ENCODE data around the gene AGBL4. TPM values are rescaled to one million over a fixed set of nuclear protein-coding genes. Genes with fewer than 3 reads are reported as not detected.

AGBL4 gene
- total RNA-seq, 1 donor from 2014 or later, result 2.1 TPM

- Histone ChIP-seq H3K9me3 (no peaks in the 10 kb centered on the region), H3K4me1 (no peaks in the 10 kb centered on the region), H3K27me3 (ENCODE audit: low read depth) (no peaks in the 10 kb centered on the region), H3K36me3 (no peaks in the 10 kb centered on the region), H3K27ac (no peak overlapping the region), H3K4me3 (no peak overlapping the region)
- intact Hi-C loops (cut with DNase I), result no loop called here
- no peak for TF ChIP-seq CTCF (IDR thresholded peaks at IDR 0.05)
- DNase-seq (no peak), ATAC-seq (no peak)
Measured at GRCh38 chr1:49622877-49623276, 400.9 kb downstream of the AGBL4 start.

- no peaks in the 10 kb centered on the region for H3K4me1 ChIP-seq
- TF ChIP-seq CTCF (IDR thresholded peaks at IDR 0.05), result no peak
- no peaks in the 10 kb centered on the region for H3K36me3 ChIP-seq
- no peak for ATAC-seq
- H3K27ac ChIP-seq, result no peak overlapping the region
- no peaks in the 10 kb centered on the region for H3K9me3 ChIP-seq
- H3K4me3 ChIP-seq, result no peak overlapping the region
- intact Hi-C loops (cut with DNase I), result no loop called here
- no peak for DNase-seq
- no peaks in the 10 kb centered on the region for H3K27me3 ChIP-seq (ENCODE audit: low read depth)
Measured at GRCh38 chr1:49606082-49606481, 417.7 kb downstream of the AGBL4 start.

GRCh38 chr1:49597436-49597835 lies 426.3 kb downstream of the AGBL4 start:
- H3K4me3 ChIP-seq, result no peak overlapping the region
- H3K4me1 ChIP-seq, result no peaks in the 10 kb centered on the region
- no peak overlapping the region for H3K27ac ChIP-seq
- DNase-seq (no peak), ATAC-seq (no peak)
- no peaks in the 10 kb centered on the region for H3K9me3 ChIP-seq
- intact Hi-C loops (cut with DNase I), result no loop called here
- no peak for TF ChIP-seq CTCF (IDR thresholded peaks at IDR 0.05)
- no peaks in the 10 kb centered on the region for H3K36me3 ChIP-seq
- H3K27me3 ChIP-seq (ENCODE audit: low read depth), result no peaks in the 10 kb centered on the region

GRCh38 chr1:49576327-49576901 lies 447.3 kb downstream of the AGBL4 start:
- Histone ChIP-seq H3K27me3 (ENCODE audit: low read depth) (no peaks in the 10 kb centered on the region), H3K27ac (no peak overlapping the region), H3K9me3 (peaks cover 17% of the 10 kb centered on the region), H3K36me3 (no peaks in the 10 kb centered on the region), H3K4me1 (no peaks in the 10 kb centered on the region), H3K4me3 (no peak overlapping the region)
- no peak for ATAC-seq
- no peak for TF ChIP-seq CTCF (IDR thresholded peaks at IDR 0.05)
- intact Hi-C loops (cut with DNase I), result no loop called here
- DNase-seq, result no peak

- ATAC-seq (peak in 1 of 2 donors; percentile 17), DNase-seq (no peak)
- Histone ChIP-seq H3K4me1 (no peaks in the 10 kb centered on the region), H3K4me3 (no peak overlapping the region), H3K27me3 (ENCODE audit: low read depth) (no peaks in the 10 kb centered on the region), H3K36me3 (no peaks in the 10 kb centered on the region), H3K9me3 (peaks cover 5% of the 10 kb centered on the region), H3K27ac (no peak overlapping the region)
- no peak for TF ChIP-seq CTCF (IDR thresholded peaks at IDR 0.05)
- intact Hi-C loops (cut with DNase I), result no loop called here
Measured at GRCh38 chr1:49556676-49557234, 467.0 kb downstream of the AGBL4 start.
